CD4-positive, alpha-beta memory T cell (primary cell): Measurements from ENCODE around the gene WEE1. TPM values are rescaled to one million over a fixed set of nuclear protein-coding genes. Genes with fewer than 3 reads are reported as not detected.

ENCODE experiments used
- CTCF ChIA-PET: fragments of 350-600 bp; sonication (Branson Sonifier 250); formaldehyde crosslinking; loops from one replicate; lab custom pipeline; 2021; ENCODE audit warnings: inconsistent platforms; ENCODE audit not compliant: partially characterized antibody; lab: Charles Lee
- POLR2A ChIA-PET: fragments of 350-600 bp; sonication (Branson Sonifier 250); formaldehyde crosslinking; loops from one replicate; lab custom pipeline; 2021; ENCODE audit not compliant: partially characterized antibody; lab: Charles Lee
- DNase-seq, 5 donors: peaks; one replicate each; pipeline versions ENCODE4 v3.0.0 to v3.0.0-alpha.2; 2020 to 2022; ENCODE audit warnings: mixed read lengths in 1 of 5
- H3K27ac ChIP-seq: one replicate; pipeline ENCODE4 v1.7.0; 2013; ENCODE audit warnings: low read depth, low read length
- H3K27me3 ChIP-seq: 2 replicates; pipeline ENCODE4 v1.7.0; 2013; ENCODE audit warnings: mild to moderate bottlenecking, low read length, moderate library complexity; ENCODE audit not compliant: insufficient read depth
- H3K36me3 ChIP-seq: 2 replicates; pipeline ENCODE4 v1.7.0; 2013; ENCODE audit warnings: mild to moderate bottlenecking, low read length, moderate library complexity; ENCODE audit not compliant: insufficient read depth
- H3K4me1 ChIP-seq: 2 replicates; pipeline ENCODE4 v1.7.0; 2013; ENCODE audit warnings: mild to moderate bottlenecking, low read length, moderate library complexity; ENCODE audit not compliant: insufficient read depth
- H3K4me3 ChIP-seq, 2 donors: one replicate each; pipeline ENCODE4 v1.7.0; 2013; ENCODE audit warnings: low read length in 2 of 2, mild to moderate bottlenecking in 1 of 2
- H3K9me3 ChIP-seq, 2 donors: one replicate each; pipeline ENCODE4 v1.7.0; 2013; ENCODE audit warnings: low read length in 2 of 2, control low read depth in 1 of 2; ENCODE audit not compliant: control insufficient read depth in 1 of 2
- H3K27ac Mint-ChIP-seq, 7 donors: one replicate each; pipeline ENCODE4 v1.8.0; 2020 to 2021; ENCODE audit warnings: mixed read lengths in 7 of 7, mild to moderate bottlenecking in 6 of 7, inconsistent platforms in 3 of 7, moderate library complexity in 3 of 7
- H3K27me3 Mint-ChIP-seq, 2 donors: one replicate each; pipeline ENCODE4 v1.8.0; 2020 to 2021; ENCODE audit warnings: mixed read lengths in 2 of 2
- H3K36me3 Mint-ChIP-seq, 2 donors: one replicate each; pipeline ENCODE4 v1.8.0; 2020 to 2021; ENCODE audit warnings: mixed read lengths in 2 of 2, inconsistent platforms in 1 of 2, mild to moderate bottlenecking in 1 of 2
- H3K4me1 Mint-ChIP-seq, 4 donors: one replicate each; pipeline ENCODE4 v1.8.0; 2020 to 2021; ENCODE audit warnings: mixed read lengths in 4 of 4, mild to moderate bottlenecking in 1 of 4
- H3K4me3 Mint-ChIP-seq, 8 donors: one replicate each; pipeline ENCODE4 v1.8.0; 2020 to 2021; ENCODE audit warnings: mixed read lengths in 8 of 8, mild to moderate bottlenecking in 7 of 8, moderate library complexity in 6 of 8, inconsistent platforms in 3 of 8
- H3K9me3 Mint-ChIP-seq, 8 donors: one replicate each; pipeline ENCODE4 v1.8.0; 2020 to 2021; ENCODE audit warnings: mixed read lengths in 8 of 8, mild to moderate bottlenecking in 5 of 8, inconsistent platforms in 3 of 8, moderate library complexity in 1 of 8
- intact Hi-C: fragments of 100-400 bp; cut with micrococcal nuclease; formaldehyde crosslinking; loops from one replicate; pipeline ENCODE4 v1.15.1; 2023
- polyA plus RNA-seq, 2 donors: library from polyadenylated mRNA; unstranded; fragments of 300-500 nt; fragmentation: Illumina TruSeq; gene quantifications; one replicate each; pipeline ENCODE4 v1.2.3, GENCODE V29; 2021
- total RNA-seq, 2 experiments: library from RNA; stranded (reverse); gene quantifications; one replicate each; pipeline ENCODE4 v1.2.3, GENCODE V29; 2021

The WEE1 gene
- total and polyA plus RNA-seq, 4 experiments from 2014 or later: 5.8 to 11.7 (median 9.6) TPM

GRCh38 chr11:9609841-9610240 is 36.4 kb downstream of the WEE1 start:
- peaks cover 13% of the 10 kb centered on the region for H3K4me1 ChIP-seq
- peaks cover 0 to 1% of the 10 kb centered on the region in 2 donors for H3K36me3 Mint-ChIP-seq
- H3K36me3 ChIP-seq: no peaks in the 10 kb centered on the region
- no peak overlapping the region for H3K27ac ChIP-seq
- intact Hi-C loops: loop anchor here (5.0 kb wide), 2 partner anchors 648 to 928 kb away; partner anchors contain the start of genes RPL27A, TMEM9B and TRIM66
- no peak overlapping the region for H3K4me3 ChIP-seq
- H3K9me3 ChIP-seq: no peaks in the 10 kb centered on the region
- H3K4me3 Mint-ChIP-seq: no peak overlapping the region
- no peak for DNase-seq
- CTCF ChIA-PET: interaction anchor here (0.8 to 8.0 kb wide), 4 partner anchors 8 to 103 kb away, joined by 3 to 267 read pairs (median 4); no protein-coding TSS in a partner anchor
- no peaks in the 10 kb centered on the region for H3K27me3 Mint-ChIP-seq
- H3K9me3 Mint-ChIP-seq: no peaks in the 10 kb centered on the region
- no peaks in the 10 kb centered on the region for H3K27me3 ChIP-seq
- H3K27ac Mint-ChIP-seq: no peak overlapping the region
- H3K4me1 Mint-ChIP-seq: peaks cover 11 to 19% (median 14%) of the 10 kb centered on the region in 4 donors
- POLR2A ChIA-PET: interaction anchor here (1.1 kb wide), 1 partner anchor 9 kb away, joined by 4 read pairs; no protein-coding TSS in a partner anchor

GRCh38 chr11:9613118-9613829 is 39.8 kb downstream of the WEE1 start:
- Mint-ChIP-seq H3K9me3 (no peaks in the 10 kb centered on the region), H3K27ac (peak overlapping the region; percentile 94 to 100 (median 98)), H3K36me3 (peaks cover 0 to 1% of the 10 kb centered on the region in 2 donors), H3K4me3 (peak overlapping the region; percentile 91 to 100 (median 97)), H3K4me1 (peaks cover 12 to 20% (median 14%) of the 10 kb centered on the region in 4 donors), H3K27me3 (no peaks in the 10 kb centered on the region)
- peak; percentile 78 to 85 (median 79) for DNase-seq
- no peaks in the 10 kb centered on the region for H3K27me3 ChIP-seq
- no peaks in the 10 kb centered on the region for H3K9me3 ChIP-seq
- CTCF ChIA-PET: interaction anchor here (0.5 to 8.0 kb wide), 36 partner anchors 8 to 694 kb away, joined by 3 to 267 read pairs (median 5); partner anchors contain the start of gene WEE1
- peak overlapping the region; percentile 40 to 67 for H3K4me3 ChIP-seq
- POLR2A ChIA-PET: interaction anchor here (0.7 to 2.3 kb wide), 20 partner anchors 10 to 1626 kb away, joined by 3 to 91 read pairs (median 5); partner anchors contain the start of genes EIF3F, WEE1 and ZNF143
- no peaks in the 10 kb centered on the region for H3K36me3 ChIP-seq
- H3K27ac ChIP-seq: peak overlapping the region; percentile 88
- intact Hi-C loops: loop anchor here (1.0 to 5.0 kb wide), 6 partner anchors 40 to 931 kb away; partner anchors contain the start of genes RPL27A, TMEM9B, TRIM66 and WEE1
- H3K4me1 ChIP-seq: peaks cover 16% of the 10 kb centered on the region

GRCh38 chr11:9613830-9614762 is 40.6 kb downstream of the WEE1 start:
- H3K27me3 Mint-ChIP-seq: no peaks in the 10 kb centered on the region
- Histone ChIP-seq H3K27me3 (no peaks in the 10 kb centered on the region), H3K27ac (peak overlapping the region; percentile 88), H3K36me3 (no peaks in the 10 kb centered on the region), H3K9me3 (no peaks in the 10 kb centered on the region), H3K4me1 (peaks cover 16% of the 10 kb centered on the region), H3K4me3 (peak overlapping the region; percentile 49 to 67)
- ChIA-PET POLR2A (interaction anchor here (0.7 to 2.3 kb wide), 19 partner anchors 10 to 1627 kb away, joined by 3 to 91 read pairs (median 5); partner anchors contain the start of genes EIF3F, WEE1 and ZNF143), CTCF (interaction anchor here (0.6 to 8.0 kb wide), 28 partner anchors 10 to 693 kb away, joined by 3 to 267 read pairs (median 5); partner anchors contain the start of gene WEE1)
- no peaks in the 10 kb centered on the region for H3K9me3 Mint-ChIP-seq
- DNase-seq: peak; percentile 87 to 94 (median 87)
- peak overlapping the region; percentile 94 to 100 (median 98) for H3K27ac Mint-ChIP-seq
- peaks cover 0 to 1% of the 10 kb centered on the region in 2 donors for H3K36me3 Mint-ChIP-seq
- peak overlapping the region; percentile 91 to 100 (median 97) for H3K4me3 Mint-ChIP-seq
- intact Hi-C loops: loop anchor here (1.0 to 5.0 kb wide), 8 partner anchors 41 to 932 kb away; partner anchors contain the start of genes RPL27A, SWAP70, TMEM9B and TRIM66
- H3K4me1 Mint-ChIP-seq: peaks cover 12 to 20% (median 14%) of the 10 kb centered on the region in 4 donors

GRCh38 chr11:9615031-9615451 is 41.6 kb downstream of the WEE1 start:
- ChIA-PET POLR2A (no interaction called here), CTCF (no interaction called here)
- no peak overlapping the region for H3K4me3 ChIP-seq
- peak overlapping the region; percentile 86 to 99 (median 96) for H3K4me3 Mint-ChIP-seq
- peaks cover 16% of the 10 kb centered on the region for H3K4me1 ChIP-seq
- intact Hi-C loops: no loop called here
- peaks cover 12 to 20% (median 14%) of the 10 kb centered on the region in 4 donors for H3K4me1 Mint-ChIP-seq
- H3K36me3 ChIP-seq: no peaks in the 10 kb centered on the region
- H3K27me3 Mint-ChIP-seq: no peaks in the 10 kb centered on the region
- no peaks in the 10 kb centered on the region for H3K9me3 Mint-ChIP-seq
- H3K27ac ChIP-seq: peak overlapping the region; percentile 88
- peaks cover 0 to 1% of the 10 kb centered on the region in 2 donors for H3K36me3 Mint-ChIP-seq
- no peaks in the 10 kb centered on the region for H3K27me3 ChIP-seq
- H3K27ac Mint-ChIP-seq: peak overlapping the region in 5 of 7 donors; percentile 82 to 97 (median 94)
- DNase-seq: no peak
- no peaks in the 10 kb centered on the region for H3K9me3 ChIP-seq

GRCh38 chr11:9616042-9616675 is 42.7 kb downstream of the WEE1 start:
- no peak overlapping the region for H3K27ac ChIP-seq
- Mint-ChIP-seq H3K4me3 (no peak overlapping the region), H3K9me3 (no peaks in the 10 kb centered on the region), H3K27me3 (no peaks in the 10 kb centered on the region), H3K4me1 (peaks cover 10 to 20% (median 14%) of the 10 kb centered on the region in 4 donors), H3K27ac (peak overlapping the region in 3 of 7 donors; percentile 6 to 32 (median 22)), H3K36me3 (peaks cover 0 to 1% of the 10 kb centered on the region in 2 donors)
- DNase-seq: no peak
- intact Hi-C loops: no loop called here
- H3K4me3 ChIP-seq: no peak overlapping the region
- peaks cover 16% of the 10 kb centered on the region for H3K4me1 ChIP-seq
- ChIA-PET CTCF (no interaction called here), POLR2A (no interaction called here)
- no peaks in the 10 kb centered on the region for H3K9me3 ChIP-seq
- no peaks in the 10 kb centered on the region for H3K36me3 ChIP-seq
- no peaks in the 10 kb centered on the region for H3K27me3 ChIP-seq

- Histone ChIP-seq H3K9me3 (no peaks in the 10 kb centered on the region), H3K4me1 (peaks cover 16% of the 10 kb centered on the region), H3K36me3 (no peaks in the 10 kb centered on the region), H3K4me3 (no peak overlapping the region), H3K27me3 (no peaks in the 10 kb centered on the region), H3K27ac (no peak overlapping the region)
- POLR2A ChIA-PET: no interaction called here
- intact Hi-C loops: no loop called here
- Mint-ChIP-seq H3K27ac (no peak overlapping the region), H3K27me3 (no peaks in the 10 kb centered on the region), H3K4me3 (no peak overlapping the region), H3K36me3 (peaks cover 0 to 1% of the 10 kb centered on the region in 2 donors), H3K9me3 (no peaks in the 10 kb centered on the region), H3K4me1 (peaks cover 9 to 20% (median 14%) of the 10 kb centered on the region in 4 donors)
- CTCF ChIA-PET: no interaction called here
- no peak for DNase-seq
These were observed 43.4 kb downstream of the WEE1 start for GRCh38 chr11:9616858-9617257.
